Left ventricle myocardium superior (tissue), 1 donor: ENCODE results near the gene PTPRG. TPM values are rescaled to one million over a fixed set of nuclear protein-coding genes. Genes with fewer than 3 reads are reported as not detected.

Experiments used
- ATAC-seq: fragments of 200-7000 bp; cut with Tn5 transposase; one replicate; pipeline ENCODE4 v1.9.1; 2020; ENCODE audit warnings: mild to moderate bottlenecking, moderate library complexity
- DNase-seq: peaks from one replicate; pipeline ENCODE4 v3.0.0-alpha.2; 2020
- intact Hi-C: fragments of 100-400 bp; cut with micrococcal nuclease; formaldehyde crosslinking; loops from one replicate; pipeline ENCODE4 v1.11.0; 2022
- total RNA-seq: library from RNA; stranded (reverse); fragmentation: NEBNext Ultra II Directional; extraction: Animal tissue kit (Norgen Biotek cat#: 25700); gene quantifications from one replicate; pipeline ENCODE4 v1.2.1, GENCODE V29; 2021
- donor health status: DM: no; HTN: yes; CAD: no; lungs with severe emphysema.

The PTPRG gene
- total RNA-seq, 1 donor from 2014 or later, result 30.4 TPM

- no peak for ATAC-seq
- intact Hi-C loops, result no loop called here
- no peak for DNase-seq
These were observed 687.5 kb downstream of the PTPRG start for GRCh38 chr3:62248734-62249483.

GRCh38 chr3:62249484-62249776 lies 688.1 kb downstream of the PTPRG start:
- ATAC-seq, result no peak
- intact Hi-C loops, result no loop called here

GRCh38 chr3:62249855-62250543 lies 688.6 kb downstream of the PTPRG start:
- DNase-seq (no peak), ATAC-seq (no peak)
- intact Hi-C loops, result no loop called here

More at GRCh38 chr3:62249484-62249776, 688.1 kb downstream of the PTPRG start:
- DNase-seq, result no peak

DNA sequence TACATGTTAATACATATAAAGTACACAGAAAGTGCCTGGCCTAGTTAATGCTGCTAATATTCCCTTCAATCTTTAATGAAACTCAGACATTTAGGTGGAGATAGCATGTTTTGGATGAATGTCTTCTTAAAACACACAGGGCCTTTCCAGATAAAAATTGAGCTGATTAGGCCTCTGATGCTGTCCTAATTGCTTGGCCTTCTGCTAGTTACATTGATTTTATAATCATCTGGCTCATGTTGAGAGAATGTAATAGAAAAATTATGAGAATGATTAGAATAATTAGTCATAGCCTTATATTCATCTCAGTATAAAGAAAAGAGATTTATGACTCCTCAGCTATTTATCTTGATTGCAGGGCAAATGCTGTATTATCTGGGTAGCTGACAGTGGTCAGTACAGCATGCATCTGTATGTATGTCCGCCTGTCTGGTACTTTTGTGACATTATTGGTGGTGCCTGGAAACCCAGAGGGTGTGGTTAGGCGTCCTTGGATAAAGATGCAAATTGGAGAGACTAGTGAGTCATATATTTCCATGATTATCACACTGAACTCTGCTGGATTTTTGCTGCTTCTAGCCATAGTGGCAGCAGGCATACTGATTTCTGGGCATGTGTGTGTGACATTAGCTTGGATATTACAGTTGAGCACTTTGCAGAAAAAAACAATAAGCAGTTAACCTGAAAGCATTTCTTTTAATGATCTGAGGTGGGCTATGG lies 691.2 kb downstream of the PTPRG start:
- ATAC-seq, result peak; percentile 20
- intact Hi-C loops, result no loop called here
- DNase-seq, result no peak

- intact Hi-C loops, result no loop called here
These were observed 692.6 kb downstream of the PTPRG start for GRCh38 chr3:62253971-62254370.

GRCh38 chr3:62255758-62256157 lies 694.4 kb downstream of the PTPRG start:
- intact Hi-C loops, result no loop called here
- ATAC-seq (peak; percentile 96), DNase-seq (peak; percentile 60)

More at GRCh38 chr3:62253971-62254370, 692.6 kb downstream of the PTPRG start:
- DNase-seq (no peak), ATAC-seq (no peak)

DNA sequence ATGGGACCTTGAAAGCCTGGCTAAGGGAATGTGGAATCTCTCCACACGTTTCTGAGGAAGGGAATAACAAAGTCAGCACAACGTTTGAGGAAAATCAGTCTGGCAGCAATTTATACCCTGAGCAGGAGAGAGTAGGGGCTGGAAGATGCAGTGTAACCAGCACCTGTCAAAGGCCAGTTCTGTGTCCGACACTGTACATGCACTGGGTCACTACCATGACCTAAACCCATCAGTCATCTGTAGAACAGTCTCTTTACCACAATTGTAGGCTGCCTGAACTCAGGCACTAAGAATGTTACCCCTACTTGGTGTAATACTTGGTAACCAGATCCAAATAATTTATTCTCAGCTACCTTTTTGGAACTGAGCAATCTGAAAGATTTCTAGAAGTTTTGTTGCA lies 698.6 kb downstream of the PTPRG start:
- peak; percentile 15 for ATAC-seq
- DNase-seq, result no peak
- intact Hi-C loops, result no loop called here

DNA sequence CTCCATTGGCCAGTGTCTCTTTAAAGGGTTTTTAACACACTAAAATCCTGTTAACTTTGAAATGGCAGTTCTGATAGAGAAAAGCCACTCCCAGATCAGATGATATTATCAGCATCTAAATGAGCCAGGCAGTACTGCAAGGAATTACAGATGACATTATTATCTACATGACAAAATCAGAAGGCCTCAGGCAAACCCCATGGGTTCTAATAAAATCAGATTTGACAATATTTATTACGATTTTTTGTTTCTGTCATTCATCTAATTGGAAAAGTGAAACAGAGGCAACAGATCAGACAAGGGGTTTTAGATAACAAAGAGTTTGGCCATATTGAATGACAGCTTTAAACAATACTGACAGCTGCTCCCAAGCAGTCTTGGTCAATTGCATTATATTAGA lies 699.3 kb downstream of the PTPRG start:
- intact Hi-C loops, result no loop called here
- DNase-seq (no peak), ATAC-seq (no peak)

- peak; percentile 66 for ATAC-seq
- intact Hi-C loops, result no loop called here
- DNase-seq, result no peak
These were observed 699.8 kb downstream of the PTPRG start for GRCh38 chr3:62261121-62261520.

DNA sequence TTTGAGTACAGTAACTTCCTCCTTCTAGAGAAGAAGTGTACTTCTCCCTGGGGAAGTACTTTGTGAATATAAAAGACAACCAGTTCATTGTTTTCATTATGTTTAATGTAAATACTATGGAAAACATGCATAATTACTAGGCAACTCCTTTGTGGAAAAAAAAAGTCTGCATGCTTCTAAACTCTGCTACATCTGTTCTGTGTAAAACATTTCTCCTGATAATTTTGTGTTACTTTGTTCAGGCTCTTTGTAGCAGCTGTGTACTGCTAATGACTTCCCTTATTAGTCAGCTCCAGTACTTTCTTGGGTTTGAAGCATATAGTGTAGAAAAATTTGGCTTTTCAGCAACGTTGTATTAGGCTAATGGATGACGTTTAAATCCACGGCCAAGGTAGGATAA lies 700.4 kb downstream of the PTPRG start:
- no peak for DNase-seq
- no peak for ATAC-seq
- intact Hi-C loops, result no loop called here

- intact Hi-C loops, result no loop called here
- ATAC-seq (no peak), DNase-seq (no peak)
These were observed 704.2 kb downstream of the PTPRG start for GRCh38 chr3:62265528-62265927.

GRCh38 chr3:62266668-62267283 lies 705.4 kb downstream of the PTPRG start:
- intact Hi-C loops, result no loop called here
- no peak for ATAC-seq
- DNase-seq, result no peak

DNA sequence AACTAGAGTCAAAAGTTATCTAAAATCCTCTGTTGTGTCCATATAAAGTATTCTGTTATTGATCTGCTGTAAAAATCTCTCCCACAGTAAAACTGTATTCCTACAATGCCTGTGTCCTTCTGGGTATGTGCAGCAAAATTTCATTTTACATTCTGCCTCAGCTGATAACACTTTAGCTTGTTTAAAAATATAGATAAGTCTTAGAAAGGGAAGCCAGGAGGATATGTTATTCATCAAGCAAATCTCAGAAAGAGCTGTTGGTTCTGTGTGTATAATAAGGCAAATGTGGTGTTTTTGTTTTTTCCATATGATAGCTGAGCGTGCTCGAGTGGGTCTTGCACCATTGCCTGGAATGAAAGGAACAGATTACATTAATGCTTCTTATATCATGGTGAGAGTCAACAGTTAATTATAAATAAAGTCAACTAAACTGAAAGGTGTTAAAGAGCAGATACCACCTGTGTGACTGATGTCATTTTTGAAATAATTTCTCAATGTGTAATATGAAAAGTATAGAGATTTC lies 715.3 kb downstream of the PTPRG start:
- no peak for ATAC-seq
- DNase-seq, result no peak
- intact Hi-C loops, result no loop called here

- ATAC-seq (no peak), DNase-seq (no peak)
- intact Hi-C loops, result no loop called here
These were observed 716.1 kb downstream of the PTPRG start for GRCh38 chr3:62277450-62277849.

DNA sequence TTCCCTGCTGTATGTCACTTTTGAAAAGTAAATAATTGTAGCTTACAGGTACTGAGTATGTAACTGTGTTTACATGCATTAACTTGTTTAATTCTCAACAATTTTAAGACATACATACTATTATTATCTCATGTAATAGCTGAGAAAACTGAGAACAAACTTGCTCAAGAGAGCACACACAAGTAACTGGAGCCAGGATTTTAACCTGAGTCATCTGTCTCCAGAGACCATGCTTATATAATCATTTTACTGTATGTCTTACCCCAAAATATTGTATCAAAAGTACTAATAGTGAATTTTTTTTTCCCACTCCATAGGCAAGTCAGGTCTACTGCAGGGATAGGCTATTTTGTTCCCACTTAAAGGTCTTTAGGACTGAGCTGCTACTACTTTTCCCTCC lies 716.6 kb downstream of the PTPRG start:
- no peak for DNase-seq
- ATAC-seq, result no peak
- intact Hi-C loops, result no loop called here

DNA sequence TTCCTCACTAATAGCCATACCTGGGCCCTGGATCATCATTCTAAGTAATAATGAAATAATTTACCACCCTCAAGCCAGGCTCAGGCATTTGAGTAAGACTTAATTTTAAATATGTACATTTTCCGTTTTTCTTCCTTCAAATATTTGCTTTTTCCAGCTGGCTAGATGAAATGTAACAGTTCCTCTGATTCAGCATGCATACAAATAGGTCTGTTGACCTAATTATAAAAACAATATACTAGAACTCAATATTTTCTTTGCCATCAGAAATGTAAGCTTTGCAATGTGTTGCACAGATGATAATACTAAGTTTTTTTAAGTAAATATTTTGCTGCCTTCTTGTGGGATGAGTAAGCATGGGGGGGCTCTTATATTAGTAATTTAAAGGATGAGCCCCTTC lies 720.4 kb downstream of the PTPRG start:
- DNase-seq, result no peak
- intact Hi-C loops, result no loop called here
- ATAC-seq, result no peak

- ATAC-seq (no peak), DNase-seq (no peak)
- intact Hi-C loops, result no loop called here
These were observed 723.1 kb downstream of the PTPRG start for GRCh38 chr3:62284442-62284841.

DNA sequence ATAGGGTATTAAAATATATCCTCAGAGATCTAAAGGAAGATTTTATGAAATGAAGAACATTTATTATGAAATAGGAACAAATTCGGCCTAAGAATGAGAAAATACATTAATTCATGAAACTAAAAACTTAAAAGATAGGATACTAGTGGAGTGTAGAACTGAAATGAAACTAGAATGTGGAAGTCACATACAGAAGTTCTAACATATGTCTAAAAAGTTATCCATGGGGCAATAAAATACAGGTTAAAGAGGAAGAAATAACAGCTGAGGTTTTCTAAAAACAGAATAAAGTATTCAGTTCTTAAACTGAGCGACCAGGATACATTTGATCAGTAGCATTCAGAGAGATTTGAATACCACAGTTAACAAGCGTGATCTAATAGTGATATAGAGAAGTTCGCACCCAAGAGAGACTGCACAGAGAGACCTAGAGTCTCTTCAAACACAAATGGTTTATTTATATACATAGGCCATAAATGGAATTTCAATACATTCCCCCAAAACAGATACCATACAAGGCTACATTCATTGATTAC lies 726.1 kb downstream of the PTPRG start:
- DNase-seq (no peak), ATAC-seq (no peak)
- intact Hi-C loops, result no loop called here

DNA sequence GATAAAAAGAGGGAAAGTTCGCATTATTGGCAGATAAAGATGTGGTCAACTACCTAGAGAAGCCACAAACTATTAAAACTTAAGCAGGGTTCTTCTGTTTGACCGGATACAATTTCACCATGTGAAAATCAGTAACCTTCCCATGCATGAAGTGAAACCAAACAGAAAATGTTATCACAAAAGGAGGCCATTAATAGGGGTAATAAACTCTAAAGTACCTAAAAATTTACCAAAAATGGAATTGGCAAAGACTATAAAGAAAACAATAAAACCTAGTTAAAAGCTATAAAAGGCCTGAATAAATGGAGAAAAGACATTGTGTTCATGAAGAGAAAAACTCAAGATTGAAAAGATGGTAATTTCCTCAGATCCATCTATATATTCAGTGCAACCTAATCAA lies 728.6 kb downstream of the PTPRG start:
- intact Hi-C loops, result no loop called here
- DNase-seq (no peak), ATAC-seq (no peak)
